Smooth muscle cell (in vitro differentiated cells): Measurements from ENCODE around the gene KLHL22. TPM values are rescaled to one million over a fixed set of nuclear protein-coding genes. Genes with fewer than 3 reads are reported as not detected.
A peak's percentile ranks its signal among the peaks of the same experiment; 100 is the strongest.

Source experiments
- DNase-seq: peaks from one replicate; lab custom pipeline; 2025; ENCODE audit not compliant: unreplicated experiment; lab: John Stamatoyannopoulos, UW
- H2AFZ ChIP-seq: fragments of 200-600 bp; sonication (generic); 2 replicates; pipeline ENCODE4 v1.6.0; 2016; ENCODE audit warnings: antibody characterized with exemption, low read depth, mild to moderate bottlenecking
- H3F3A ChIP-seq: fragments of 200-600 bp; sonication (generic); 2 replicates; pipeline ENCODE4 v1.6.0; 2017; ENCODE audit warnings: antibody characterized with exemption, low read depth
- H3K27ac ChIP-seq: fragments of 200-600 bp; sonication (generic); 2 replicates; pipeline ENCODE4 v1.5.1; 2016; ENCODE audit warnings: low read depth, mild to moderate bottlenecking
- H3K27me3 ChIP-seq: fragments of 200-600 bp; sonication (generic); 2 replicates; pipeline ENCODE4 v1.6.1; 2016; ENCODE audit warnings: low read depth, mild to moderate bottlenecking
- H3K36me3 ChIP-seq: fragments of 200-600 bp; sonication (generic); 2 replicates; pipeline ENCODE4 v1.5.1; 2016; ENCODE audit warnings: low read depth
- H3K4me1 ChIP-seq: fragments of 200-600 bp; sonication (generic); 2 replicates; pipeline ENCODE4 v1.5.1; 2016; ENCODE audit warnings: low read depth
- H3K4me2 ChIP-seq: fragments of 200-600 bp; sonication (generic); 2 replicates; pipeline ENCODE4 v1.6.0; 2016; ENCODE audit warnings: mild to moderate bottlenecking
- H3K4me3 ChIP-seq: fragments of 200-600 bp; sonication (generic); 2 replicates; pipeline ENCODE4 v1.5.1; 2016; ENCODE audit warnings: mild to moderate bottlenecking
- H3K79me2 ChIP-seq: fragments of 200-600 bp; sonication (generic); 2 replicates; pipeline ENCODE4 v1.6.0; 2016; ENCODE audit warnings: low read depth, mild to moderate bottlenecking
- H3K9ac ChIP-seq: fragments of 200-600 bp; sonication (generic); 2 replicates; pipeline ENCODE4 v1.6.0; 2016; ENCODE audit warnings: low read depth
- H3K9me3 ChIP-seq: fragments of 200-600 bp; sonication (generic); replicated peaks from 2 replicates; pipeline ENCODE4 v1.5.1; 2016; ENCODE audit warnings: low read depth
- H4K20me1 ChIP-seq: fragments of 200-600 bp; sonication (generic); 2 replicates; pipeline ENCODE4 v1.6.0; 2016; ENCODE audit warnings: low read depth
- WGBS: methylation state at CpG from one replicate; pipeline ENCODE4 v1.1.7; 2016; ENCODE audit warnings: low lambda C conversion rate; 5-methylcytosine and 5-hydroxymethylcytosine counted together
- polyA plus RNA-seq: library from polyadenylated mRNA; unstranded; fragments of >200 nt; fragmentation: Nextera tagmentation; extraction: Ambion mirVana; gene quantifications from 2 replicates; pipeline ENCODE4 v1.2.1, GENCODE V29; 2016
- total RNA-seq: library from RNA; depleted of rRNA; stranded (reverse); fragments of >200 nt; gene quantifications from 2 replicates; pipeline ENCODE4 v1.2.3, GENCODE V29; 2014
- TF ChIP-seq, protein P1 (sequence below): fragments of 200-600 bp; sonication (generic); IDR thresholded peaks from 2 replicates; pipeline ENCODE4 v1.5.1; 2017; ENCODE audit warnings: borderline replicate concordance, mild to moderate bottlenecking, antibody characterized with exemption; ENCODE audit not compliant: insufficient read depth, poor library complexity, severe bottlenecking

KLHL22 gene
- total and polyA plus RNA-seq, 2 experiments from 2014 or later = 17.1 to 27.3 TPM

DNA sequence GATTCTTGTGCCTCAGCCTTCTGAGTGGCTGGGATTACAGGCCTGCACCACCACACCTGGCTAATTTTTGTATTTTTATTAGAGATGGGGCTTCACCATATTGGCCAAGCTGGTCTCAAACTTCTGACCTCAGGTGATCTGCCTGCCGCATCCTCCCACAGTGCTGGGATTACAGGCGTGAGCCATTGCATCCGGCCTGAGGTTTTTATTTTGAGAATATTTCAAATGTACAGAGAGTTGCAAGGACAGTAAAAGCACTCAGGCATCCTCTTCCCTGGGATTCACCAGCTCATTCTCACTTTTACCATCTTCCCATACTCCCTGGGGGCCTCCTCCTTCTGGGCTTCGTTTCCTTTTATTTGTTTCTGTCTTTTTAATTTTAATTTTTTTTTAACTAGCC lies 24.0 kb upstream of the KLHL22 start:
- H3K4me3 ChIP-seq = no peak overlapping the region
- H3K9me3 ChIP-seq = no peaks in the 10 kb centered on the region
- H3K79me2 ChIP-seq = peaks cover 98% of the 10 kb centered on the region
- H3K4me2 ChIP-seq = no peak overlapping the region
- 85% methylated on average over 4 of the region's 4 CpGs for WGBS
- H3K36me3 ChIP-seq = no peaks in the 10 kb centered on the region
- no peak overlapping the region for H2AFZ ChIP-seq
- H3K27ac ChIP-seq = peak overlapping the region; percentile 82
- H4K20me1 ChIP-seq = peaks cover 100% of the 10 kb centered on the region
- TF ChIP-seq, protein P1, sequence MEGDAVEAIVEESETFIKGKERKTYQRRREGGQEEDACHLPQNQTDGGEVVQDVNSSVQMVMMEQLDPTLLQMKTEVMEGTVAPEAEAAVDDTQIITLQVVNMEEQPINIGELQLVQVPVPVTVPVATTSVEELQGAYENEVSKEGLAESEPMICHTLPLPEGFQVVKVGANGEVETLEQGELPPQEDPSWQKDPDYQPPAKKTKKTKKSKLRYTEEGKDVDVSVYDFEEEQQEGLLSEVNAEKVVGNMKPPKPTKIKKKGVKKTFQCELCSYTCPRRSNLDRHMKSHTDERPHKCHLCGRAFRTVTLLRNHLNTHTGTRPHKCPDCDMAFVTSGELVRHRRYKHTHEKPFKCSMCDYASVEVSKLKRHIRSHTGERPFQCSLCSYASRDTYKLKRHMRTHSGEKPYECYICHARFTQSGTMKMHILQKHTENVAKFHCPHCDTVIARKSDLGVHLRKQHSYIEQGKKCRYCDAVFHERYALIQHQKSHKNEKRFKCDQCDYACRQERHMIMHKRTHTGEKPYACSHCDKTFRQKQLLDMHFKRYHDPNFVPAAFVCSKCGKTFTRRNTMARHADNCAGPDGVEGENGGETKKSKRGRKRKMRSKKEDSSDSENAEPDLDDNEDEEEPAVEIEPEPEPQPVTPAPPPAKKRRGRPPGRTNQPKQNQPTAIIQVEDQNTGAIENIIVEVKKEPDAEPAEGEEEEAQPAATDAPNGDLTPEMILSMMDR = no peak
- no peak for DNase-seq
- peaks cover 9% of the 10 kb centered on the region for H3K4me1 ChIP-seq
- no peaks in the 10 kb centered on the region for H3K27me3 ChIP-seq
- no peak overlapping the region for H3K9ac ChIP-seq
- H3F3A ChIP-seq = peaks cover 29% of the 10 kb centered on the region

DNA sequence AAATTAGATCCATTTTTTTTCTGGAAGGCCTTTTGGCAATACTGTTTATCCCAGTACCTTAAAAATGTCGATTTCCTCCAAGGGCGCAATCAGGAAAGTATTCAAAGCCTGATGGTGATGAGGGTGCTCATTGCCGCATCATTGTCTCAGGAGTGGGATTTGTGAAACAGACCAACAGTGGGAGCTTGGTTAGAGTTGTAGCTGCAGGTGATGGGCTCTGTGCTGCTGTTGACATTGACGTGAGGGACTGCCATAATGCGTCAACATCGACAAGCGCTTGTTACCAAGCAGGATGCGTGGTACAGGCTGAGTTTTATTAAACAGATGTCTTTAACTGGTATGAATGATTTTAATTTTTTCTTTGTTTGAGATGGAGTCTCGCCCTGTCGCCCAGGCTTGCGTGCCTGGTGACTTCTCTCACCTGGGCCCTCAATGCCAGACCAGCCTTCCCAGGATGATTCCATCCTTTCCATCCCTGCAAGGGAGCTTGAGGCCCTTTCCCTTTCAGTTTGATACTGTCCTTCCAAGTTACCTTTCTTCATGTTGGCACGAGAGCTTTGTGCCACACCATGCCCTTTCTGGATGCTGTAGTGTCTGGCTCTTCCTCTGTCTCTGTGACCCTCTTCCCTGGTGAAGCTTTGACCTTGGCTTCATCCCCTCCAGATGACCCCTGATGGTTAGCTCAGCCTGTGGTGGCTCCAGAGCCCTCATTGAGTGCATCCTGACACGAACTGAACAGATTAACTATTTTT lies 22.4 kb upstream of the KLHL22 start:
- H3K36me3 ChIP-seq = no peaks in the 10 kb centered on the region
- WGBS = 85% methylated on average over 13 of the region's 13 CpGs
- H3K4me3 ChIP-seq = no peak overlapping the region
- no peaks in the 10 kb centered on the region for H3K4me1 ChIP-seq
- H3K79me2 ChIP-seq = peaks cover 98% of the 10 kb centered on the region
- DNase-seq = no peak
- no peaks in the 10 kb centered on the region for H3K9me3 ChIP-seq
- H2AFZ ChIP-seq = no peak overlapping the region
- no peaks in the 10 kb centered on the region for H3K27me3 ChIP-seq
- H3F3A ChIP-seq = peaks cover 29% of the 10 kb centered on the region
- peak overlapping the region; percentile 82 for H3K27ac ChIP-seq
- TF ChIP-seq, protein P1 = no peak
- H3K9ac ChIP-seq = no peak overlapping the region
- no peak overlapping the region for H3K4me2 ChIP-seq
- H4K20me1 ChIP-seq = peaks cover 100% of the 10 kb centered on the region

GRCh38 chr22:20517422-20517821 lies 21.8 kb upstream of the KLHL22 start:
- peak overlapping the region; percentile 59 for H3K27ac ChIP-seq
- WGBS = 78% methylated on average over 4 of the region's 4 CpGs

More at GRCh38 chr22:20517422-20517821, 21.8 kb upstream of the KLHL22 start:
- no peaks in the 10 kb centered on the region for H3K9me3 ChIP-seq
- DNase-seq = no peak
- TF ChIP-seq, protein P1 = no peak
- no peaks in the 10 kb centered on the region for H3K4me1 ChIP-seq
- no peaks in the 10 kb centered on the region for H3K27me3 ChIP-seq
- H3K4me2 ChIP-seq = no peak overlapping the region
- H3F3A ChIP-seq = peaks cover 27% of the 10 kb centered on the region
- no peak overlapping the region for H3K4me3 ChIP-seq
- H3K9ac ChIP-seq = no peak overlapping the region
- H3K79me2 ChIP-seq = peaks cover 98% of the 10 kb centered on the region
- peaks cover 98% of the 10 kb centered on the region for H4K20me1 ChIP-seq
- no peaks in the 10 kb centered on the region for H3K36me3 ChIP-seq
- H2AFZ ChIP-seq = no peak overlapping the region
